GM12873 (cell line): ENCODE data around the gene EMID1.

Experiments used
- TF ChIP-seq, protein P1 (sequence below): IDR thresholded peaks from 2 replicates; pipeline ENCODE4 v1.5.1; 2012; ENCODE audit warnings: low read depth, mild to moderate bottlenecking, moderate library complexity, low read length, control low read depth; ENCODE audit not compliant: insufficient read depth; ENCODE audit errors: missing control alignments

The EMID1 gene

DNA sequence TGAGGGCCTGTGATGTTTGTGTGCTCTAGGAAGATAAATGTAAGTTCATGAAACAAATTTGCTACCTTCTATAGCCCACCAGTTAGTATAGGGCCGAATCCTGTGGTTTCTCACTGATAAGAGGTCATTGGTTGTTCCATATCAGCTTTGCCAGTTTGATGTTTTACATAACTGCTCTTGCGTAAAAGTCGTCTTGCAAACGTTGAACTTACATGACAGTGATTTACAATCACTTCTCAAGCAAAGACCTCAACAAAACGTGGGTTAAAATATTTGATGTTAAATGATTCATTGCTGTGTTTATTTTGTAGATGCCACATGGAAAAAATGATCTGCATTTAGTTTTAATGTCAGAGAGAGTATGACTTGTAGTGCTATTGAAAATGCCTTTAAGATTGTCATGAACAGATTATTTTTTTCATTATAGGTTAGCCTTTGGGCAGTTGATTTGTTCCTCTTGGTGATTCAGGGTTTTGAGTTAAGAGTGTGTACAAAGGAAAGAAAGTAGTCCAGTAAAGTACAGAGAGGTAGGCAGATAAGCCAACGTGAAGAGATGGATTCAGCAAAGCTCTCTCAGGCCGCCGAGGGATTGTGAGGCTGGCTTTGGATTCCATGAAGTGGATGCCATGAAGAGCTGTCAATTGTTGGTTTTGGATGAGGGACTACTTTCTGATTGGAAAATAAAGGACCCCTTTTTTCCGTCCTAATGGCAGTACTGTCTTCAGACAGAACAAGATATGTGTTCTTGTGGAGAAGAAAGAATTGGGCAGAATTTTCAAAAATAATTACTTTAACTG is 65.0 kb downstream of the EMID1 start:
- TF ChIP-seq, protein P1, sequence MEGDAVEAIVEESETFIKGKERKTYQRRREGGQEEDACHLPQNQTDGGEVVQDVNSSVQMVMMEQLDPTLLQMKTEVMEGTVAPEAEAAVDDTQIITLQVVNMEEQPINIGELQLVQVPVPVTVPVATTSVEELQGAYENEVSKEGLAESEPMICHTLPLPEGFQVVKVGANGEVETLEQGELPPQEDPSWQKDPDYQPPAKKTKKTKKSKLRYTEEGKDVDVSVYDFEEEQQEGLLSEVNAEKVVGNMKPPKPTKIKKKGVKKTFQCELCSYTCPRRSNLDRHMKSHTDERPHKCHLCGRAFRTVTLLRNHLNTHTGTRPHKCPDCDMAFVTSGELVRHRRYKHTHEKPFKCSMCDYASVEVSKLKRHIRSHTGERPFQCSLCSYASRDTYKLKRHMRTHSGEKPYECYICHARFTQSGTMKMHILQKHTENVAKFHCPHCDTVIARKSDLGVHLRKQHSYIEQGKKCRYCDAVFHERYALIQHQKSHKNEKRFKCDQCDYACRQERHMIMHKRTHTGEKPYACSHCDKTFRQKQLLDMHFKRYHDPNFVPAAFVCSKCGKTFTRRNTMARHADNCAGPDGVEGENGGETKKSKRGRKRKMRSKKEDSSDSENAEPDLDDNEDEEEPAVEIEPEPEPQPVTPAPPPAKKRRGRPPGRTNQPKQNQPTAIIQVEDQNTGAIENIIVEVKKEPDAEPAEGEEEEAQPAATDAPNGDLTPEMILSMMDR = no peak

DNA sequence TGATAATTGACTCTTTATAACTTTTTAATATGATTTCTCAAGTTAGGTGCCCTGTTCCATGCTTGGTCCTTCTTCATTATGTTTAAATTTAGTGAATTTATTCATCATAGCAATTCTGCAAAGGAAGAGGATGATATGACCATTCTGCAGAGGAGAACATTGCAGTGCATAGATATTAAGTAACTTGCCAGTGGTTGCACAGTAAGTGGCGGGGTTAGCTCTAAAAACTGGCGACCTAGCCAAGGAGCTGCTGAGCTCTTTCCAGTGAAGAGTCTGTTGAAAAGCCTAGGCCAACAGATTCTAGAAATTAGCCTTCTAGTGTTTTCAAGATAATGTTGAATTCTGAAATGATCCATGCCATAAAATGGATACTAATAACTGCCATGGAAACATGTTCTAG is 66.9 kb downstream of the EMID1 start:
- TF ChIP-seq, protein P1 = no peak

DNA sequence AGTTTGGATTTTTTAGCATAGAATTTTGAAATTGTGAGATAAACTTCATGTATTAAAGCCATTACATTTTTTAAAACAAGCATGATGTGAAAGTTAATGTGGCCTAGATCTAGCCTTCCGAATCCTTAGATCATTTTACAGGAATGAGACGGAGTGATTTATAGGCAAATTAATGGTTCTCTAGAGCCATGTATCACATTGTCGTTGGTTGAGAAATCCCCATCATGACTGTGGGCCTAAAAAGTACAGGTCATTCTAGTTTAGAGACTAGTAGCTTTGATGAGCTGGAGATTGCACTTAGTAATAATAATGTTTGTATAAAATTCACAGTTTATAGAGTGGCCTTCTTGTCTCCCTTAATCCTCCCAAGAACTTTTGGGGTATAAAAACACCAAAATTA is 69.5 kb downstream of the EMID1 start:
- TF ChIP-seq, protein P1 = no peak

- TF ChIP-seq, protein P1 = no peak
Observed at GRCh38 chr22:29275819-29276565, 70.3 kb downstream of the EMID1 start.

DNA sequence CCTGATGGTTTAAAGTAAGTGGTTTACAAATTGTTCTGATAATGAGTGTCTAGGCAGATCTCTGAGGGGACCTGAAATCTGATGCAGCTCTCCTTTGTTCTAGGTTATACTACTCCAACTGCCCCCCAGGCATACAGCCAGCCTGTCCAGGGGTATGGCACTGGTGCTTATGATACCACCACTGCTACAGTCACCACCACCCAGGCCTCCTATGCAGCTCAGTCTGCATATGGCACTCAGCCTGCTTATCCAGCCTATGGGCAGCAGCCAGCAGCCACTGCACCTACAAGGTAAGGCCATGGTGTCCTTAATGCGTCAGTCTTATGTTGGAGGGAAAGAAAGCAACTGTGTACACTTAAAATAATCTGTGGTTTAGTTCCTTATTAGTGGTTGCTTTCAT is 72.2 kb downstream of the EMID1 start:
- TF ChIP-seq, protein P1 = no peak

GRCh38 chr22:29284196-29284595 is 78.5 kb downstream of the EMID1 start:
- TF ChIP-seq, protein P1 = no peak

- TF ChIP-seq, protein P1 = no peak
Observed at GRCh38 chr22:29288837-29289236, 83.1 kb downstream of the EMID1 start.
